GM19468 (cell line): ENCODE results near the gene LCN6.

Experiments
- ATAC-seq: cut with Tn5 transposase; IDR thresholded peaks from one replicate; pipeline ENCODE4 v1.9.1; 2021; ENCODE audit warnings: mild to moderate bottlenecking, moderate library complexity, moderate number of reproducible peaks; ENCODE audit not compliant: unreplicated experiment; ENCODE audit errors: extremely low read depth

The LCN6 gene

DNA sequence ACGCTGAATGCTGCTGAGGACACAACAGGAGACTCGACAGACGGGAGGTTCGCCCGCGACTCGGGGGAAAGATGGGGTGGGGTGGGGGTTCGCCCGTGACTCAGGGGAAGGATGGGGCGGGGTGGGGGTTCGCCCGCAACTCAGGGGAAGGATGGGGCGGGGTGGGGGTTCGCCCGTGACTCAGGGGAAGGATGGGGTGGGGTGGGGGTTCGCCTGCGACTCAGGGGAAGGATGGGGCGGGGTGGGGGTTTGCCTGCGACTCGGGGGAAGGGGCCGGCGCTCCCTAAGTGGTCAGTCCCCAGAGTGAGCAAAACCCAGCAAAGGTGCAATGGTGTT is 2.2 kb downstream of the LCN6 start:
- ATAC-seq, result no peak

GRCh38 chr9:136745389-136746154 is 2.8 kb downstream of the LCN6 start:
- no peak for ATAC-seq

GRCh38 chr9:136744773-136745172 is 3.6 kb downstream of the LCN6 start:
- ATAC-seq, result no peak

DNA sequence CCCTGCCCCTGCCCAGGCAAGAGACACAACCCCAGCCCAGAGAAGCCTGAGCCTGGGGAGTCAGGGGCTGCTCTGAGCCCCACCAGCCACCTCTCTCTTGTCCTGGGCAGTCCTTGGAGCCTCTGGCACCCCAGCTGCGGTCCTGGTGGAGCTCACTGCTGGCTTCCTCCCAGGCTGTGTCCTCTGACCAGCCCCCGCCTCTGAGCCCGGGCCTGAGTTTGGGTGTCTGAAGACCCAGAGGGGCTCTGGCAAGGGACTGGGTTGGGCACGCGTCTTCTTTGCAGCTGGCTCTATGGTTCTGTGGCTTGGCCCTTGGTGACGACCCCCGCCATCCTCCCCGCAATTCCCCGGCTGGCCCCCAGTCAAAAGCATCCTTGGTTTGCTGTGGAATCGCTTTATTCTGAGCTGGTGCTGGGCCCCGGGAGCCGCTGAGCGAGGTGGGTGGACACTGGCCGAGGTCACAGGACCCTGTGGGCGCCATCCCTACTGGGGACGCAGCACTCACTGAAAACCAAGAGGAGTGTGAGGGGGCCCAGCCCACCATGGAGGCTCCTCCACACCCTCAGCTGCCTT is 4.6 kb downstream of the LCN6 start:
- ATAC-seq, result no peak

DNA sequence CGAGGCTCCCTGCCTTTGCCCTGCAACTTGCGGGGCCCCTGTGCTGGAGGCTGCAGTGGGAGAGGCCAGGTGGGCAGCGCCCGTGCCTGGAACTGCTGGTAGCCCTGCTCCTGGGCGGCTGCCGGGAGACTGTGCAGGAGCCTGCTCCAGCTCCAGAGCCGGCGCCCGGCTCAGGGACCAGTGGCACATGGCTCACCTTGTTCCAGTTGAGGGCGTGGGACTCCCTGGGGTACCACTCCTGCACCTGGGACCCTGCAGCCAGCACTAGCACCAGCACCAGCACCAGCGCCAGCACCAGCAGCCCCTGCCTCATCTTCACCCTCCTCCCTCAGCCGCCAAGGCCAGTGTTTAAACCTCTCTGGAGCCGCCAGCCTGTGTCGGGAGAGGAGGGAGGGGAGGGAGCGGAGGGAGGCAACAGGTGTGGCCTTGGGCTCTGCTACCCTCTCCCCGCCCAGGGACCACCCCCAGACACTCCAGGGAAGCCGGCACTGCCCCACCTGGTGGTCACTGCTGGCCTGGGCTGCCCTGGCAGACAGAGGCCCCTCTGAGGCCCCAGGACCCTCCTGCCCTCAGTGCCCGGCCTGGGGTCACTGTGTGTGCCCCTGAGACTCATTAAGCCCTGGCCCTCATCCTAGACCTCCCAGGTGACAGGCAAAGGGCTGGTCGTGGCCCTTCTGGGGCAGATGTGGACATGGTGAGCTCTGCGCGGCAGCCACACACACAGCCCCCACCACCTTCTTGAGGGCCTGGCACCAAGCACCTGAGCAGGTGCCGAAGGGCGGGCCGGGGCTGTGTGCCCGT is 5.5 kb downstream of the LCN6 start, which contains the start of gene LCN10:
Gene LCN10 (minus strand): TSS at position 350 of the 801 bp plus-strand sequence. CDS start 37 bp downstream, at position 313.
- no peak for ATAC-seq

DNA sequence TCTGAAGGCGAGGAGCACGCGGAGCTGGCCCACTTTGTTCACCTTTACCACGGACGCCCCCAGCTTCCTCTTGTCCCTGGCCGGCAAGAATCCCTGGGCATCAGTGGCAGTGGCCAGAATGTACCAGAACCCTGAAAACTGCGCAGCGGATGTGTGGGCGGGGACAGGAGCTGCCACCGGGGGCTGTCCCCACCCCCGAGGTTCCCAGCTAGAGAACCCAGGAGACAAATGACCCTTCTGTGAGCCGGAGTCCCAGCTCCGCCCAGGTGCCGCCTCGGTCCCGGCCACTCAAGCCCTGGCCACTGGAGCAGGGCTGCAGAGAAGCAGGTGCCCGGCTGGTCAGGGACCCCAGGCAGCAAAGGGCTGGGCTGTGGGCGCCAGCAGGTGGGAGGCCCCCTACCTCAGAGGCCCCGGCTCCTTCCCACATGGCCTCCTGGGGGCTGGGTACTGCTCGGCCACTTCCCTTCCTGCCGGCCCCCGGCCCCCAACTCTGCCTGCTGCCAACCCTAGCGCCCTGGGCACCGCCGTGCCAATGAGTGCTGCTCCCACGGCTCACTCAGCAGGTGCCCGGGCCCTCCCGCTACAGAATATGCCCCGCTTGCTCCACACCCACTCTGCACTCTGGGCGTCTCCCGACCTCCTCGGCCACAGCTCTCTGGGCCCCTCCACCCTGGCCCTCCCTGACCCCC is 6.3 kb downstream of the LCN6 start:
- ATAC-seq, result no peak

DNA sequence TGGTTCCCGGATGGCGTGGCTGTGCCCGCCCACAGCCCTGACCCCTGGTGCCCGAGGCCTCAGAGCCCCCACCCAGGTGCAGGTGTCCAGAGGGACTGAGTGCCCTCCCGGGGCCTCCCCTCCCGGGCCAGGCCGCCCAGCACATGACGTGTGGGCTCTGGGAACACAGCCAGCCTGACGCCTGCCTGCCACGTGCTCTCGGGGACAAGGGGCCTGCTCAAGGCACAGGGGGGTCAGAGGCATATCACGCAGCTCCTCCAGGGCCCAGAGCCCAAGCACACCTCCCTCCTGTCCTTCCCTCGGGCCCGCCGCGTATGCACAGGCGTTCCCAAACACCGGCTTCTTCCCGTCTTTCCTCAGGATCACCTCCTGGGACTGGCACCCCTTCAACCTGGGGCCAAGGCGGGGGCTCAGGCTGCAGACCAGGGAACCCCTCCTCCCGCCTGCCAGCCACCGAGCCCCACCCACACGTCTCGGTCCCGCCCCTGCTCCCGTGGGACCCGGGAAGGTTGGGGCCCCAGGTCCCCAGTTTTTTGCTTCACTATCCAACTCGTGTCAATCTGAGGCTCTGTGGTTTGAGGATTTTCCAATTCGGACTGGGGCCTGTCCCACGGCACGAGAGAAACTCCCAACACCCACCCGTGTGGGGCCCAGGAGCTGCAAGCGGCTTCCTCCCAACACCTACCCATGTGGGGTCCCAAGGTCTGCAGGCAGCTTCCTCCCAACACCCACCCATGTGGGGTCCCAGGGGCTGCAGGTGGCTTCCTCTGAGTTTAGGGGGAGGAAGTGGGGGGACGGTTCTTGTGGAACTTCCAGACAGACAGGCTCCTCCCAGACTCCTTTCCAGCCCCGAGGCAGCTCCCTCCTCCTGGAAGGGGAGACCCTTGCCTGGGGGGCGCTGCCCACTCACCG is 7.1 kb downstream of the LCN6 start:
- ATAC-seq, result no peak

GRCh38 chr9:136740491-136740890 is 7.8 kb downstream of the LCN6 start:
- no peak for ATAC-seq

GRCh38 chr9:136740069-136740468 is 8.3 kb downstream of the LCN6 start:
- ATAC-seq, result no peak

DNA sequence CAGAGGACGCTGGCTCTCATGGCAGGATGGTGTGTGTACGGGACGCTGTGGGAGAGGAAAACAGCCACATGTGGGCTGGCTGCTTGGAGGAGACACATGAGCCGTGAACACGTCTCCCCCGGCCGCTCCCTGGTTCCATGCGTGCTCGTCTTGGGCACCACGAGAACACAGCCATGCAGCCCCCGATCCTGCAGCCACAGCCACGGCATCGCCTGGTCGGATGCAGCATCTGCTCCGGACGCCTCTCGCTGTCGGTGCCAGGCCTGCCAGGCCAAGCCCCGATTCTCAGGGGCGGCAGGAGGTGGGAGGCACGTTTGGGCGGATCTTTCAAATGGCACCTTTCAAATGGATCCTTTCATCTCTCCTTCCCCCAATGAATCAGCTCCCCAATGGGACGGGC is 8.8 kb downstream of the LCN6 start:
- ATAC-seq, result no peak

DNA sequence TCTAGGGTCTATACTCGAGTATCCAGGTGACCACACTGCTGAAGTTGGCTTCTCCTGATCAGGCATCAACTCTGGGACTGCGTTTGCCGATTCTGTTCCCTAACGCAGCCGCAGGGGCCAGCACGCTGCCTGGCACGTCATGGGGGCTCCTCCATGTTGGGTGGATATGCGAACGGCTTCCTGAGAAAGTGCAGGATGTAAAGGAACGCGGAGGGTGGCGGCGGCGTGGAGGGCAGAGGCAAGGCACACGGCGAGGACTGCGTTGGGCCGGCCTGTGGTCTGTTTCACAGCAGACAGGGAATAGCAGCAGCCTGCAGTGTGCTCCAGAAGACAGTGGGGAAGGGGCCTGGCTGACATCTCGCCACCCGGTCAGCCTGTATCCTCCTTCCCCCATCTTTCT is 9.4 kb downstream of the LCN6 start:
- no peak for ATAC-seq

GRCh38 chr9:136735812-136736480 is 12.4 kb downstream of the LCN6 start:
- no peak for ATAC-seq

DNA sequence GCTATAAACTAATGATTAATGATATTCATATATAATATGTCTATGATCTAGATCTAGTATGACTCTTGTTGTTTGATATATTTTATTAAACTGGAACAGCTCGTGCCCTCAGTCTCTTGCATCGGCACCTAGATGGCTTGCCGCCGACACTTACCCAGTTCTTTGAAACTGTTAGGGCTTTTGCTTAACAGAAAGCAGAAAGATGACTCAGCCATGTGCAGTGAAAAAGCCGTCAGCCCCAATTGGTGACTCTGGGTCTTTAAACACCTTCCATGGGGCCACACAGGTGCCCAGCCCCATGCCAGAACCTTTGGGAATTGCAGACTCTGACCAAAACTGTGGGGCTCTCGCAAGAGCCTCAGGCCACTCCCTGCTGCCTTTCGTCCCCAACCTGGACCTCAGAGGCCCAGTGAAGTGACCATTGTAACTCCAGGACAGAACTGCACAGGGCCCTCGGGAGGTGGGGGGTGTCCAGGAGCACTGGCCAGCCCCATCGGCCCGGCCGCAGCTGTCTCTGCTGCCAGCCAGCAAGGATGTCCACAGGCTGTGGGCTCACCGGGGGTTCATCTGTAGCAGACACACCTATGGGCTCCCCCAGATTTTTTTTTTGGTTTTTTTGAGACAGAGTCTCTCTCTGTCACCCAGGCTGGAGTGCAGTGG is 13.4 kb downstream of the LCN6 start:
- no peak for ATAC-seq

GRCh38 chr9:136733611-136734010 is 14.7 kb downstream of the LCN6 start:
- no peak for ATAC-seq

GRCh38 chr9:136732444-136733178 is 15.7 kb downstream of the LCN6 start:
- ATAC-seq, result no peak

GRCh38 chr9:136729926-136730325 is 18.4 kb downstream of the LCN6 start:
- no peak for ATAC-seq

DNA sequence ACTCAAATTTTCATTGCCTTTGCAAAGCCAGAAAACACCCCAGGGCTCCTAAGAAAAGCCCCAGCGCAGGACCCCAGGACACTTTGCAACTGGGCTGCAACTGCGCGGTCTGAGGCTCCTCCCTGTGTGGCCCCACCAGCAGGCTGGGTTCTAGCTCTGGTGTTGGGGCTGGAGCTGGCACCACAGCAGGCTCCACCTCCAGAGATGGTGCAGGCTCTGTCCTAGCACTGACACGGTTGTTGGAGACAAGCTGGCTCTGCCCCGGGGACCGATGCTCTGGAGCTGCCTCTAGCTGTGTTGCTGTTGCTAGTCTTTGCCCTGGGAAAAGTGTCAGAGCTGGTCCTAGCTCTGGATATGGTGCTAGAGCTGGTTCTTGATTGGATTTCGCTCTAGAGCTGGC is 19.2 kb downstream of the LCN6 start:
- ATAC-seq, result no peak

GRCh38 chr9:136728548-136729123 is 19.7 kb downstream of the LCN6 start:
- no peak for ATAC-seq
